Measurements from ENCODE around the gene SESN3. TPM values are rescaled to one million over a fixed set of nuclear protein-coding genes. Genes with fewer than 3 reads are reported as not detected.

SESN3 gene
- total RNA-seq, 3 donors from 2014 or later = 28.2 to 98.1 (median 39.7) TPM

DNA sequence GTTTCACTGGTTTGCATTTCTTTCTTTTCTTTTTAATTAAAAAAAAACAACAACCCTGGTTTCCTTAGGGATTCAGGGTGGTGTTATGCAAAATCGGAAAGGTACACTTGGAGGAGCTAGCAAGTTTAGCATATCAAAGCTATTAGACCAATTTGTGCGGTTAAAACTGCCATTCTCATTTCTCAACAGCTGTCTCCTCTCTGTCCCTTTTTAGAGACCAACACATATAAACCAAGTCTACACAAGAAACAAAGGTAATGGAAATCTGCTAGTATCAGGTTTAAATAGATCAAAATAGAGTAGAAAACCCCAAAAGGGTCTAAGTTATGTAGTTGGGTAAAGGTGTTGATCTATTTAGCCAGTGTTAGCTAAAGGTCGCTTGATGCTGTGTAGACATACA is 1.7 kb upstream of the SESN3 start:
- Histone ChIP-seq H3K27me3 (no peaks in the 10 kb centered on the region), H3K9me3 (no peaks in the 10 kb centered on the region), H3K36me3 (no peaks in the 10 kb centered on the region), H3K27ac (peak overlapping the region; percentile 92 to 93), H3K4me1 (no peaks in the 10 kb centered on the region), H3K4me3 (peak overlapping the region; percentile 81 to 96 (median 84))
- no peak for DNase-seq (ENCODE audit: low spot score in 2 of 2)
- TF ChIP-seq POLR2A (IDR thresholded peaks at IDR 0.05) (no peak), CTCF (IDR thresholded peaks at IDR 0.05) (no peak), POLR2AphosphoS5 (IDR thresholded peaks at IDR 0.05) (no peak)
- intact Hi-C loops (cut with DNase I; ENCODE audit: low total_unique reads) = no loop called here

GRCh38 chr11:95231881-95232605 is 1.0 kb upstream of the SESN3 start:
- H3K4me1 ChIP-seq = no peaks in the 10 kb centered on the region
- peak overlapping the region; percentile 81 to 96 (median 84) for H3K4me3 ChIP-seq
- no peaks in the 10 kb centered on the region for H3K27me3 ChIP-seq
- H3K36me3 ChIP-seq = no peaks in the 10 kb centered on the region
- peak; percentile 59 to 61 for DNase-seq (ENCODE audit: low spot score in 2 of 2)
- intact Hi-C loops (cut with DNase I; ENCODE audit: low total_unique reads) = no loop called here
- no peak for TF ChIP-seq POLR2AphosphoS5 (IDR thresholded peaks at IDR 0.05)
- no peak for TF ChIP-seq CTCF (IDR thresholded peaks at IDR 0.05)
- no peak for TF ChIP-seq POLR2A (IDR thresholded peaks at IDR 0.05)
- peak overlapping the region; percentile 92 to 93 for H3K27ac ChIP-seq
- no peaks in the 10 kb centered on the region for H3K9me3 ChIP-seq

DNA sequence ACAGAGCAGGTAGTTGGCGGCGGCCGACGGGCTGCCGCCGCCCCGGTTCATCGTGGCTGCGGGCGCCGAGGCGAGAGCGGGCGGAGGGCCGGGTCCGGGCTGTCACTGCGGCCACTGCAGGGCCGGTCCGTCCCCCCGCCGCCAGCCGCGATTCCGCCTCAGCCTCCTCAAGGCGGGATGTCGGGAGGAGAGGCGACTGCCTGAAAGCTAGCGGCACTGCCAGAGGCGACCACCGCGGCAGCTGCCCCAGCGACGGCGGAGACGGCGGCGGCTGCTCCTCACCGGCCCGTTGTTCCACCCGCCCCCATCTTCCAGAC is 234 bp downstream of the SESN3 start:
- H3K4me1 ChIP-seq = no peaks in the 10 kb centered on the region

DNA sequence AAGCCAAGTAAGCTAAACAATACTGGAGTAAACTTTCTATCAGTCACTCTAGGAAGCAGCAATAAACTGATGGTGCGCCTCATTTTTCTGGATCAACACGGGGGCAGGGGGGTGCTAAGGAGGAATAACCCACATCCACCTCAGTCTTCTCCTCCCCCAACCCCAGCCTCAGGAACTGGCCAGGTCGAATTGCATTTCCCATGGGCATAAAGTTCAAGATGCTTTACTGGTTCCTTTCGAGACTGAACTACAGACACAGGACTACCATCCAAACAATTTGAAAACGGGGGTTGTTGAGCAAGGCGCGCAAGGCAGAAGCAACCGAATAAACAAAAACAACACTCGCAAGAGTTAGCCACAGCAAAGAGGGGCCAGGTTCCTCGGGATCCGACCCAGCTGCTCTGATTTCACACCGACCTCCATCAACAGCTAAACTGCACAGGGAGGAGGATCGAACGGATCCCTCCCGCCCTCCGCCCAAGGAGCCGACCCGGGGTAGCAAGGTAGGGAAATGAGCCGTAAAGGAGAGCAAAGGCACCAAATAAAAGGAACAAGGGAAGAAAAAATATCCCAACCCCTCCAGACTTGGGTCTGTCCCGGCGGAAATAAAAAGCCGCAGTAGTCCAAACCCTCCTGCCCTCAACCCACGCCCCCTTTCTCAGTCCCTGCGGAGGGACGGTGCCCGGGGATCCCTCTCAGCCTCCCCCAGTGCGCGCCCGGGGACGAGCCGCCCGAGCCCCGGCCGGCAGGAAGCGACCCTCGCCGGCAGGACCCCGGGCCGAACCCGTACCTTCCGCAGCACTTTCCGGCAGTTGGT is 801 bp downstream of the SESN3 start:
- no peak for TF ChIP-seq CTCF (IDR thresholded peaks at IDR 0.05)
- TF ChIP-seq POLR2A (IDR thresholded peaks at IDR 0.05) = no peak
- no peak for TF ChIP-seq POLR2AphosphoS5 (IDR thresholded peaks at IDR 0.05)
- peak overlapping the region; percentile 81 to 96 (median 84) for H3K4me3 ChIP-seq
- no peaks in the 10 kb centered on the region for H3K36me3 ChIP-seq
- DNase-seq (ENCODE audit: low spot score in 2 of 2) = peak in 1 of 2 donors; percentile 47
- H3K4me1 ChIP-seq = no peaks in the 10 kb centered on the region
- H3K27me3 ChIP-seq = no peaks in the 10 kb centered on the region
- intact Hi-C loops (cut with DNase I; ENCODE audit: low total_unique reads) = no loop called here
- no peaks in the 10 kb centered on the region for H3K9me3 ChIP-seq
- H3K27ac ChIP-seq = peak overlapping the region; percentile 92 to 93

More for the DNA sequence above, 234 bp downstream of the SESN3 start:
- peak overlapping the region; percentile 92 to 93 for H3K27ac ChIP-seq
- TF ChIP-seq CTCF (IDR thresholded peaks at IDR 0.05) (no peak), POLR2A (IDR thresholded peaks at IDR 0.05) (no peak)
- intact Hi-C loops (cut with DNase I; ENCODE audit: low total_unique reads) = no loop called here
- no peaks in the 10 kb centered on the region for H3K9me3 ChIP-seq
- H3K4me3 ChIP-seq = peak overlapping the region; percentile 81 to 96 (median 84)
- H3K27me3 ChIP-seq = no peaks in the 10 kb centered on the region
- H3K36me3 ChIP-seq = no peaks in the 10 kb centered on the region
- DNase-seq (ENCODE audit: low spot score in 2 of 2) = peak in 1 of 2 donors; percentile 21
